Measurements from ENCODE around the gene CD226. TPM values are rescaled to one million over a fixed set of nuclear protein-coding genes. Genes with fewer than 3 reads are reported as not detected.

The CD226 gene
- total and polyA plus RNA-seq, 4 donors: 1.2 to 2.2 (median 1.6) TPM

GRCh38 chr18:69895066-69896047 is 52.3 kb downstream of the CD226 start:
- no peak overlapping the region for H3K27ac ChIP-seq (ENCODE audit: low read depth, low read length)
- no peaks in the 10 kb centered on the region for H3K4me1 ChIP-seq (ENCODE audit: control insufficient read depth, insufficient read depth, low read length)
- no peaks in the 10 kb centered on the region for H3K27me3 ChIP-seq (ENCODE audit: control insufficient read depth, insufficient read depth, low read length)
- H3K36me3 ChIP-seq (ENCODE audit: control insufficient read depth, insufficient read depth, low read length): no peaks in the 10 kb centered on the region
- no peak for DNase-seq (ENCODE audit: low read depth in 4 of 6, low spot score in 6 of 6)
- H3K9me3 ChIP-seq (ENCODE audit: control insufficient read depth, insufficient read depth, low read length): no peaks in the 10 kb centered on the region
- no peak overlapping the region for H3K4me3 ChIP-seq (ENCODE audit: low read depth, low read length)
- 94% methylated on average over 16 of the region's 19 CpGs for WGBS (ENCODE audit: insufficient coverage)

- H3K9me3 ChIP-seq (ENCODE audit: control insufficient read depth, insufficient read depth, low read length): no peaks in the 10 kb centered on the region
- WGBS (ENCODE audit: insufficient coverage): no CpG with 5 or more reads among the region's 2 CpGs
- no peaks in the 10 kb centered on the region for H3K27me3 ChIP-seq (ENCODE audit: control insufficient read depth, insufficient read depth, low read length)
- H3K4me1 ChIP-seq (ENCODE audit: control insufficient read depth, insufficient read depth, low read length): no peaks in the 10 kb centered on the region
- H3K27ac ChIP-seq (ENCODE audit: low read depth, low read length): no peak overlapping the region
- no peak for DNase-seq (ENCODE audit: low read depth in 4 of 6, low spot score in 6 of 6)
- no peaks in the 10 kb centered on the region for H3K36me3 ChIP-seq (ENCODE audit: control insufficient read depth, insufficient read depth, low read length)
- H3K4me3 ChIP-seq (ENCODE audit: low read depth, low read length): no peak overlapping the region
Measured at GRCh38 chr18:69894467-69894866, 53.2 kb downstream of the CD226 start.

GRCh38 chr18:69890558-69890957 is 57.1 kb downstream of the CD226 start:
- 100% methylated on average over 1 of the region's 1 CpG for WGBS (ENCODE audit: insufficient coverage)
- H3K4me1 ChIP-seq (ENCODE audit: control insufficient read depth, insufficient read depth, low read length): no peaks in the 10 kb centered on the region
- H3K27ac ChIP-seq (ENCODE audit: low read depth, low read length): no peak overlapping the region
- no peak for DNase-seq (ENCODE audit: low read depth in 4 of 6, low spot score in 6 of 6)
- H3K27me3 ChIP-seq (ENCODE audit: control insufficient read depth, insufficient read depth, low read length): no peaks in the 10 kb centered on the region
- no peak overlapping the region for H3K4me3 ChIP-seq (ENCODE audit: low read depth, low read length)
- H3K36me3 ChIP-seq (ENCODE audit: control insufficient read depth, insufficient read depth, low read length): no peaks in the 10 kb centered on the region
- no peaks in the 10 kb centered on the region for H3K9me3 ChIP-seq (ENCODE audit: control insufficient read depth, insufficient read depth, low read length)

- Histone ChIP-seq H3K27ac (ENCODE audit: low read depth, low read length) (no peak overlapping the region), H3K9me3 (ENCODE audit: control insufficient read depth, insufficient read depth, low read length) (no peaks in the 10 kb centered on the region), H3K36me3 (ENCODE audit: control insufficient read depth, insufficient read depth, low read length) (no peaks in the 10 kb centered on the region), H3K27me3 (ENCODE audit: control insufficient read depth, insufficient read depth, low read length) (no peaks in the 10 kb centered on the region), H3K4me1 (ENCODE audit: control insufficient read depth, insufficient read depth, low read length) (no peaks in the 10 kb centered on the region), H3K4me3 (ENCODE audit: low read depth, low read length) (no peak overlapping the region)
- WGBS (ENCODE audit: insufficient coverage): no CpG with 5 or more reads among the region's 4 CpGs
- DNase-seq (ENCODE audit: low read depth in 4 of 6, low spot score in 6 of 6): no peak
Measured at GRCh38 chr18:69889009-69889408, 58.7 kb downstream of the CD226 start.

- Histone ChIP-seq H3K4me1 (ENCODE audit: control insufficient read depth, insufficient read depth, low read length) (no peaks in the 10 kb centered on the region), H3K27ac (ENCODE audit: low read depth, low read length) (no peak overlapping the region), H3K36me3 (ENCODE audit: control insufficient read depth, insufficient read depth, low read length) (no peaks in the 10 kb centered on the region), H3K27me3 (ENCODE audit: control insufficient read depth, insufficient read depth, low read length) (no peaks in the 10 kb centered on the region), H3K4me3 (ENCODE audit: low read depth, low read length) (no peak overlapping the region), H3K9me3 (ENCODE audit: control insufficient read depth, insufficient read depth, low read length) (no peaks in the 10 kb centered on the region)
- DNase-seq (ENCODE audit: low read depth in 4 of 6, low spot score in 6 of 6): no peak
- WGBS (ENCODE audit: insufficient coverage): 83% methylated on average over 1 of the region's 2 CpGs
Measured at GRCh38 chr18:69887256-69887655, 60.4 kb downstream of the CD226 start.

GRCh38 chr18:69885841-69886531 is 61.7 kb downstream of the CD226 start:
- DNase-seq (ENCODE audit: low read depth in 4 of 6, low spot score in 6 of 6): no peak
- Histone ChIP-seq H3K36me3 (ENCODE audit: control insufficient read depth, insufficient read depth, low read length) (no peaks in the 10 kb centered on the region), H3K27me3 (ENCODE audit: control insufficient read depth, insufficient read depth, low read length) (no peaks in the 10 kb centered on the region), H3K4me3 (ENCODE audit: low read depth, low read length) (no peak overlapping the region), H3K4me1 (ENCODE audit: control insufficient read depth, insufficient read depth, low read length) (no peaks in the 10 kb centered on the region), H3K27ac (ENCODE audit: low read depth, low read length) (no peak overlapping the region), H3K9me3 (ENCODE audit: control insufficient read depth, insufficient read depth, low read length) (no peaks in the 10 kb centered on the region)
- WGBS (ENCODE audit: insufficient coverage): 95% methylated on average over 10 of the region's 20 CpGs

GRCh38 chr18:69885355-69885754 is 62.3 kb downstream of the CD226 start:
- WGBS (ENCODE audit: insufficient coverage): 93% methylated on average over 4 of the region's 4 CpGs
- no peak for DNase-seq (ENCODE audit: low read depth in 4 of 6, low spot score in 6 of 6)
- Histone ChIP-seq H3K27me3 (ENCODE audit: control insufficient read depth, insufficient read depth, low read length) (no peaks in the 10 kb centered on the region), H3K27ac (ENCODE audit: low read depth, low read length) (no peak overlapping the region), H3K4me1 (ENCODE audit: control insufficient read depth, insufficient read depth, low read length) (no peaks in the 10 kb centered on the region), H3K4me3 (ENCODE audit: low read depth, low read length) (no peak overlapping the region), H3K9me3 (ENCODE audit: control insufficient read depth, insufficient read depth, low read length) (no peaks in the 10 kb centered on the region), H3K36me3 (ENCODE audit: control insufficient read depth, insufficient read depth, low read length) (no peaks in the 10 kb centered on the region)

GRCh38 chr18:69883781-69884180 is 63.9 kb downstream of the CD226 start:
- no peak for DNase-seq (ENCODE audit: low read depth in 4 of 6, low spot score in 6 of 6)
- 60% methylated on average over 3 of the region's 3 CpGs for whole genome bisulfite sequencing (ENCODE audit: insufficient coverage)
- no peaks in the 10 kb centered on the region for H3K9me3 ChIP-seq (ENCODE audit: control insufficient read depth, insufficient read depth, low read length)

GRCh38 chr18:69882965-69883668 is 64.6 kb downstream of the CD226 start:
- DNase-seq (ENCODE audit: low read depth in 4 of 6, low spot score in 6 of 6): no peak
- no CpG with 5 or more reads among the region's 6 CpGs for WGBS (ENCODE audit: insufficient coverage)
- no peaks in the 10 kb centered on the region for H3K27me3 ChIP-seq (ENCODE audit: control insufficient read depth, insufficient read depth, low read length)
- no peak overlapping the region for H3K27ac ChIP-seq (ENCODE audit: low read depth, low read length)
- H3K4me3 ChIP-seq (ENCODE audit: low read depth, low read length): no peak overlapping the region
- no peaks in the 10 kb centered on the region for H3K9me3 ChIP-seq (ENCODE audit: control insufficient read depth, insufficient read depth, low read length)
- H3K36me3 ChIP-seq (ENCODE audit: control insufficient read depth, insufficient read depth, low read length): no peaks in the 10 kb centered on the region
- no peaks in the 10 kb centered on the region for H3K4me1 ChIP-seq (ENCODE audit: control insufficient read depth, insufficient read depth, low read length)

More at GRCh38 chr18:69883781-69884180, 63.9 kb downstream of the CD226 start:
- Histone ChIP-seq H3K27ac (ENCODE audit: low read depth, low read length) (no peak overlapping the region), H3K4me1 (ENCODE audit: control insufficient read depth, insufficient read depth, low read length) (no peaks in the 10 kb centered on the region), H3K27me3 (ENCODE audit: control insufficient read depth, insufficient read depth, low read length) (no peaks in the 10 kb centered on the region), H3K4me3 (ENCODE audit: low read depth, low read length) (no peak overlapping the region), H3K36me3 (ENCODE audit: control insufficient read depth, insufficient read depth, low read length) (no peaks in the 10 kb centered on the region)

Data from spinal cord (tissue), 10 donors.